CD4-positive, alpha-beta T cell treated with Interleukin-1 beta for 1 hour (primary cell): ENCODE measurements around the gene GRK2.

Experiments
- DNase-seq, 2 donors: peaks; one replicate each; pipeline ENCODE4 v3.0.0-alpha.2; 2020 to 2022

Gene GRK2

GRCh38 chr11:67271541-67272284 is 5.4 kb downstream of the GRK2 start:
- DNase-seq = peak; percentile 60 to 61

GRCh38 chr11:67272327-67273259 is 6.3 kb downstream of the GRK2 start:
- DNase-seq = no peak

- no peak for DNase-seq
These were observed 7.2 kb downstream of the GRK2 start for GRCh38 chr11:67273260-67273990.

- no peak for DNase-seq
These were observed 8.7 kb downstream of the GRK2 start for GRCh38 chr11:67274768-67275605.

GRCh38 chr11:67275606-67276409 is 9.5 kb downstream of the GRK2 start:
- DNase-seq = no peak

GRCh38 chr11:67276781-67277230 is 10.5 kb downstream of the GRK2 start:
- DNase-seq = peak; percentile 40 to 51

- DNase-seq = peak; percentile 93 to 96
These were observed 11.1 kb downstream of the GRK2 start for GRCh38 chr11:67277231-67277961.

- no peak for DNase-seq
These were observed 12.1 kb downstream of the GRK2 start for GRCh38 chr11:67278135-67278938.

- no peak for DNase-seq
These were observed 12.8 kb downstream of the GRK2 start for GRCh38 chr11:67278939-67279588.

- no peak for DNase-seq
These were observed 13.5 kb downstream of the GRK2 start for GRCh38 chr11:67279589-67280340.

GRCh38 chr11:67280341-67280787 is 14.1 kb downstream of the GRK2 start:
- DNase-seq = no peak

GRCh38 chr11:67280788-67281551 is 14.7 kb downstream of the GRK2 start:
- no peak for DNase-seq

GRCh38 chr11:67281552-67282150 is 15.4 kb downstream of the GRK2 start:
- no peak for DNase-seq

- DNase-seq = no peak
These were observed 16.0 kb downstream of the GRK2 start for GRCh38 chr11:67282155-67282875.

- no peak for DNase-seq
These were observed 16.7 kb downstream of the GRK2 start for GRCh38 chr11:67282876-67283371.

GRCh38 chr11:67283481-67283963 is 17.2 kb downstream of the GRK2 start:
- peak in 1 of 2 donors; percentile 44 for DNase-seq
